ENCODE results near the gene ZDHHC14.
"Not testable (repeated sequence)": the region's sequence is repeated elsewhere in the genome, so short reads cannot be mapped to it uniquely, and the experiment has no call there.

Gene ZDHHC14

DNA sequence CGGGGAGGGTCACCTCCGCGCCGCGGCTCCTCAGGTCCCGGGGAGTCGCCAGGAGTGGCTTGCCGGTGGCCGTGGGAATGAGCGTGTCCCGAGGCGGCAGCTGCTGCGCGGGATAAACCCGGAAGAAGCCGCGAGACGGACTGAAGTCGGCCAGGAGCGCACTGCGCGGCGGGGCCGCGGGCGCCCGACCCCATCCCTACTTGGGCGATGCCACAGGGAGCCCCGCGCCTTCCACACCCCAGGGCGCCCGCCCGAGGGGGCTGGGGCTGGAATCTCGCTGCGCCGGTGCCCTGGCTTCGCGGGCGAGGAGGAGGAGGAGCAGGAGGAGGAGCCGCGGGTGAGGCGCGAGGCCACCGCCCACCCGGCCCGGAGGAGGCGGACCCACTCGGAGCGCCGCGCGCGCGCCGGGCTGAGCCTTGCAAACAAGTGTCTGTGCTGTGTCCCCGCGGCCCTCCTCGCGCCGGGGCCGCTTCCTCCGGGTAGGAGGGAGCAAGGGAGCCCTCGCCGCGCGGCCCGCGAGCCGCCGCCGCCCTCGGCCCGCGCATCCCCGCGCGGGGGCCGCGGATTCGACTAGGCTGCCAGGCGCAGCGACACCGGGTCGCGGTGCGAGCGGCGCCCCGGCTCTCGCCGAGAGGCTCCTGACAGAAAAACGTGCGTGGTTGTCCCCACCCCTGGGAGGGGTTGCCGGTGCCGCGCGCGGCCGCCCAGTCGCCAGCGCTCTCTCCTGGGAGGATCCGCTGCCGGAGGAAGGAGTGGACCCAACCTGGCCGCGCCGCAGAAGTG, at the start of gene ZDHHC14:
ZDHHC14 (plus strand) TSS at position 412 of the 783 bp plus-strand sequence.
- peak; percentile 89 for DNase-seq (ENCODE audit: low spot score)

DNA sequence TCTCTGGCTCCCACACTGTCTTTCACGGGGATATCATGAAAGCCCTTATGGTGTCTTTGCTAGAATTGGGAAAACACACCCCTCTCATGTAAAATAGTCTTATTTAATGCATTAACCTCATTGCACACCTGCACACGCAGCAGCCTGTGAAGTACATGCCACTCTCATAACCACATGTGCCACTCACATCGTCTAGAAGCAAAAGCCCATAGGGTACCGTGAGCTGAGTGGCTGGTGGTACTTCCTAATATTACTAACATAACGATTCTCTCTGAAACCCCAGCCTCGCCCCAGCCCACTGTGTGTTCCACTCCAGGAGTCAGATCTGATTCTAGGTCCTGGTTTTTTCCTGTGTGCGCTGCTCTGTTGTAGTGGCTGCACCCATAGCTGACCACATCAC, 48.2 kb upstream of the ZDHHC14 start:
- DNase-seq (ENCODE audit: low spot score) = no peak

DNA sequence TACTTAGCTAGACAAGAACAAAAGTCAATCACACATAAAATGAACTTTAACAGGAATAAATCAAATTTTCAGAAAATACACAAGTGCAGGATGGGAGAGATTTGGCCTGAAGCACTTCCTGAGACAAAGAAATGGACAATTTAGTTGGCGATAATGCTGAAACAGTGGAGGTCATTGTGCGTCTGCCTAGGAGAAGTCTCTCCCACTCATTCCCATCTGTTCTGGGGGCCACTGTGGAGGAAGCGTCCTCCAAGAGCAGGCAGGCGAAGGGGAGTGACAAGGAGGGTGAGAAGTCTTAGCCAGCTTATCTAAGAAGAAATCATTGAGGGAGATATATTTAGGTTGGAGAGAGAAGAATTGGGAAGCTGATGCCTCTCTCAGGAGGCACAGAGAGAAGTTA, 47.5 kb upstream of the ZDHHC14 start:
- DNase-seq (ENCODE audit: low spot score) = no peak

DNA sequence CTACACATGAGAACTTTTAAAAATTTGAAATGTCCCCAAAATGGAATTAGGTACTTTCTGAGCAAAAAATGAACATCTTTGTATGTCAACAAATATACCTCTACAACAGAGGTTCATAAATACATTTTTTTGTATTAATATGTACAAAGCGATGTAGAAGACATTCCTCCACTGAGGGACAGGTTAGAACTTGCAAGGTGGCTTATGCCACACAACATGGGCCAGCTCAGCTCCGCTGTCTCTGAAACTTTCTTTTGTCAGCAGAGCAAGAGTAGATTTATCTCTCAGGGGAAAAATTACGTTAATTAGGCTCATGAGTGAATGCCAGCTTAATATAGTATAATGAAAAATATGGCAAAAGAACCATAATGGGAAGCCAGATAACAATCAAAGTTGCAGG, 47.0 kb upstream of the ZDHHC14 start:
- no peak for DNase-seq (ENCODE audit: low spot score)

DNA sequence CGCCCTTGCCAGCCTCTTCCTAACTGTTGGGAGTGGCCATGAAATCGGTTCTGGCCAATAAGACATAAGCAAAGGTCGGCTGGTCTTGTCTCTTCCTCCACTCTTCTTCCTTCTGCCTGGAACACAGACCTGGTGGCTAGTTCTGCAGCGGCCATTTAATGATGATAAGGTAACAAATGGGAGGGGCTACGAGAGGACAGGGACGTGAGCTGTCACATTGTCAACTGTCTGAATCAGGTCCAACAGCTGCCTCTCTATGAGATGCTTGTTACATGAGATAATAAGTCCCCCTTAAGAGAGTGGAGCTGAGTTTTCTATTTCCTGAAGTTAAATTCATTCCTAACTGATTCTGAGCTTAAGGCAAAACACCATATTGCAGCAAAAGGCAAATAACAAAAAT, 45.2 kb upstream of the ZDHHC14 start:
- DNase-seq (ENCODE audit: low spot score) = no peak

DNA sequence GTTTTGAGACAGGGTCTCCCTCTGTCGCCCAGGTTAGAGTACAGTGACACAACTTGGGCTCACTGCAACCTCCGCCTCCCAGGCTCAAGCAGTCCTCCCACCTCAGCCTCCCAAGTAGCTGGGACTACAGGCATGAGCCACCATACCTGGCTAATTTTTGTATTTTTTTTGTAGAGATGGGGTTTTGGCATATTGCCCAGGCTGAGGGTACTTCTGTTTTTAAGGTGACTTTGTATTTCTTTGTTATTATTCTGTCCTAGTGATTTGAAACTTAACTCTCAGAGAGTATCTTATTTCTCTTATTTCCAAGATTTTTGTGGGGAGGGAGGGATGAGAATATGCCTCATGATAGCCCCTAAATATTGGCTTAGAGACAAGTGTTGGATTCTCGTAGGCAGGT, 43.7 kb upstream of the ZDHHC14 start:
- not testable (repeated sequence) for DNase-seq (ENCODE audit: low spot score)

DNA sequence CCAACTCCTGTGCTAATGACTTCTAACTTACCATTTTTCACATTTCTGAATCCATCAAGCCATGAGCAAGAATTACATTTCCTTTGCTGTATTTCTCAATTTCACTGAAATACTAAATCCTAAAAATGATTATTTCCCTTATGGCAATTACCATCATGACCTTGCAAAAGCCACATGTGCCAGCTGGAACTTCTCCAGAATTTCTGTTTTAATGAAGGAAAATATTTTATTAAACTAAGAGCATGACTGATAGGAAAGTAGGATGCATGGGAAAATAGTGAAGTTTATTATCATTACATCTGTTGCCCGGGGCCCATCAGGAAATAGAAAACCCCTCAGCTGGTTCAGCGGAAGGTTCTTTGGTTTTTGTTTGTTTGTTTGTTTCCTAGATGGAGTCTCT, 43.2 kb upstream of the ZDHHC14 start:
- DNase-seq (ENCODE audit: low spot score) = no peak

DNA sequence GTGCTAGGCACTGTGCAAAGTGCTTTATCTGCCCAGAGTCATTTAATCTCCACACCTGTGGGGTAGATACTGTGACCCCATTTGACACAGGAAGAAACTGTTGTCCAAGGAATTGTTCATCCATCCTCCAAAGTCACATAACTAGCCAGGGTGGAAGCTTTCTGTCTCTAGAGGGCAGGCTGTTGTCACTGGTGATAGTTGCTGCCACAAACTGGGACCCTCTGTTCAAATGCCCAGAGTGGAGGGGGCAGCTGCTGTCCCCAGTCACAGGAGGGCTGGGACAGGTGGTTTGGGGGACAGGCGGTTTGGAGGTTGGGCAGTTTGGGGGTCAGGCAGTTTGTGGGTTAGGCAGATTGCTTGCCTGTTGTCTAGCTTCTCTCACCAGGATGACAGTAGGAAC, 41.6 kb upstream of the ZDHHC14 start:
- DNase-seq (ENCODE audit: low spot score) = no peak

DNA sequence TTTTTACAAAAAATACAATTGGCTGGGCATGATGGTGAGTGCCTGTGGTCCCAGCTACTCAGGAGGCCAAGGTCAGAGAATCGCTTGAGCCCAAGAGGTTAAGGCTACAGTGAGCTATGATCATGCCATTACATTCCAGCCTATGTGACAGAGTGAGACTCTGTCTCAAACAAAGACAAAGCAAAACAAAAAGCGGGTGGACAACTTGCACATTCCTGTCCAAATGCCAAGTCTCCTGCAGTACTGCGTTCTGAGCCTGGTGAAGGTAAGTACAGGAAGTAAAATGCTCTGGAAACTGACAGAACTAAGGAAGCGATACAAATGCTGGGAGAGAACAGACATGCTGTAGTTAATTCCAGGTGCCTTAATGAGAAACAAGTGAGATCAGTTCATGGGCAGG, 37.3 kb upstream of the ZDHHC14 start:
- no peak for DNase-seq (ENCODE audit: low spot score)

DNA sequence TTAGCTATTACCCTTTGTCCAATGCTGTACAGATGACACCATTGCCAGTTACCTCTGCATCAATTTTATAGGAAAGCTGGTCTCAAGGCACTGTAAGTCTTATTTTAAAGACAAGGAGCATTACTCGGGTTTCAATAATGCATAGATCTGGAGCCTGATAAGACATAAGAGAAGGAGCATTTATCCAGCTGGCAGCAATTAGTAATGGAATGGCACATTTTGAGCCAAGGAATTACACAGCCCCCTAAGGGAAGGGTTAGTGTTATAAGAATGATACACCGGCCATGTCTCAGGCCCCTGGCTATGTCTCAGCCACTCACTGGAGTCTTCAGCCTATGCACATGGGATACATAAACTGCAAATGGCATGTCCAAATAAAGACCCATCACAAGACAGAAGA, 34.6 kb upstream of the ZDHHC14 start:
- no peak for DNase-seq (ENCODE audit: low spot score)

DNA sequence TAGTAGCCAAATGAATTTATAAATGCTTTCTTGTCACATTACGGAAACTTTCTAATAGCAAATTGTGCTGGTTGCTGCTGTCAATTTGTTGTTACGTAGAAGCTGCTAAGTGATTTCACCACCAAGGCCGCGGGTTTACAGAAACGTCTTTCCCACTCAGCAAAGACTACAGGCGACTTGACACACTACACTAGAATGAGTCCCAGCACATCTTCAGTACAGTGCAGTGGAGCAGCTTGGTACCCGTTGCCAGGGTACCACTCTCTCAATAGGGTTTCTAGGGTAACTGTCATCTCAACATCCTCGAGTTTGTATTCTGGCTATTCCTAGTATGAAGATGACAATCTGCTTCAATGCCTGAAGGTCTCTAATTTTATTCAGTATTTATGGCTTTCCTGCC, 22.7 kb upstream of the ZDHHC14 start:
- no peak for DNase-seq (ENCODE audit: low spot score)

DNA sequence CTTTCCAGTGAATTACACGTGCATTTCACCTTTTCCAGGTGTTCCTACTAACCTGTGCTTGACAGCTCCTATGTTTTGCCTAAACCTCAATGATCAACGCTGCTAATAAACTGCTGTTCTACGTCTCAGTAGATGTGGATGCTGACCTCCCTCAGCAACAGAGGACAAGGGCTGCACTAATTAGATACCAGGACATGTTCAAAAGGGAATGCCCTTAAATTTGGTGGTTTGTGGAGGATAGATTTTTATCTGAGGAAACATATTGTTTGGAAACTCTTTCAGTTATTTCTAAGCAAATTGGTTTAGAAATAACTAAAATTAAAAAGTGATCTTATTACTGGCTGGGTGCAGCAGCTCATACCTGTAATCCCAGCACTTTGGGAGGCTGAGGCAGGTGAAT, 19.1 kb upstream of the ZDHHC14 start:
- DNase-seq (ENCODE audit: low spot score) = no peak

DNA sequence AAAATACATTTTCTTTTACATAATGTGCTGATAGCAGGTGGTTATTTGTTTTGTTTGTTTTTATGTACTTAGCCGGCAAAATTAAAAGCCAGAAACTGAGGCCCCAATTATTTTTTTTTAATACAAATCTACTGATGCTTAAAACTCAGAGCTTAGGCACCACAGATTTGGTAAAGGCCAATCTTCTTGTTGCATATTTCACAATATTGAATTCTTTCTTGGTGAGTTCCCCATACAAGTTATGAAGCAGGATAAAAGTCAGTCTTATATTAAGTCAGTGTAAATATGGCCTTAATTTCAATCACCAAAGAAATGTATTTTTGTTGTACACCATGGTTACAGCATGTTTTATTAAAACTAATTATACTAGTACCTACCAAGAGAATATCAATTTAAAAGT, 16.3 kb upstream of the ZDHHC14 start:
- DNase-seq (ENCODE audit: low spot score) = no peak

DNA sequence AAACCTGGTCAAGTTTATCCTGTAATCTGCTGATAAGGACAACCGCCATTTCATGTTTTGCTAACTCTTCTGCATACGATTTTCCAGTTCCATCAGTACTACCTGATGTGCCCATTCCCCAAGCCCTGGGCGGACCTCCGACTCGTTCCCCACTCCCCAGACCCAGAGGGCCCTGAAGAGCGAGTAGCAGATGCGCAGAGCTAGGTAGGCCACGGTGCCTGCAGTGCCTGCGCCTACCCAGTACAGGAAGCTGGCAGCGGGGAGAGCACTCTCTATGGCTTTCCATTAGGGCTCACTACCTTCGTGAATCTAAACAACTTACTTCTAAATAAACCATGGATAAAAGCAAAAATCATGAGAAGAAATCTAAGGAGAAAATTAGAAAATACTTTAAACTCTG, 14.3 kb upstream of the ZDHHC14 start:
- DNase-seq (ENCODE audit: low spot score) = no peak

DNA sequence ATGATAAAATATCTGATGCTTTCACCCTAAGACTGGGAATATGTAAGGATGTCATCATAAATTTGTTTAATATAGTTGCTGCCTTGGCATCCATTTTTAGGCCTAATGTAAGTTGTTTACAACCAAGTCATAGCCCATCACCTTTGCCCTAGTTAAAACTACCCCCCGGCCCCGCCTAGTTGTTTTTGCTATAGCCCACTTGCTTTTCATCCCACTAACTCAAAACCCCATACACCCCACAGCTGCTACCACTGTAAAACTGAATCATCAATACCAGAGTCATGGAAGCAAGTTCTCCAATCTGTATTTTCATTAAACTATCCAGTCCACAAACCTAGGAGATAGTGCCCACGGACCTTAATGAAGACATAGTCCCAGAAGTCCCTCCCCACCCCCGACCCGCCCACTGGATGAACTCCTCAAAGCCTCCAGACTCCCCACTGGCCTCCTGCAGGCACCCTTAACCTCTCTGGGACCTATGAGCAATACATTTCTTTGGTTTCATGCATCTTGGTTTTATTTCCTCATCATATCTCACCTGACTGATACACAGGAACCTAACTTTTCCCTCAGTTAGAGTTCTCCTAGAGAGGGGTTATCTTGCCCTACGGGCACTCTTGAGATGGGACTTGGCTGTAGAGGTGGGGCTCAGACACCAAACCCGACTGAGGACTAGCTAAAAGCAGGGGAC, 12.5 kb upstream of the ZDHHC14 start:
- no peak for DNase-seq (ENCODE audit: low spot score)

DNA sequence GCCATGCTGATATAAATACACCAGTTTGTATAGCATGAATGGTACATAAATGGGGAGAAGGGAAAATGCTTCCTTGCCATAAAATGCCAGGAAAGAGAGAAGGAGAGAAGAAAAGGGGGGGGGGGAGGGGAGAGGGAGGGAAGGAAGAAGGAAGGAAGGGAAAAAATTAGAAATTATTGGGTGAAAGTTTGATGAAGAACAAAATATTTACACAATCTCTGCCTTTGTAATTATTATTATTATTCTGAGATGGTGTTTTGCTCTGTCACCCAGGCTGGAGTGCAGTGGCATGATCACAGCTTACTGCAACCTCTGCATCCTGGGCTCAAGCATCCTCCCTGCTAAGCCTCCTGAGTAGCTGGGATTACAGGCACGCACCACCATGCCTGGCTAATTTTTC, 10.2 kb upstream of the ZDHHC14 start:
- no peak for DNase-seq (ENCODE audit: low spot score)

DNA sequence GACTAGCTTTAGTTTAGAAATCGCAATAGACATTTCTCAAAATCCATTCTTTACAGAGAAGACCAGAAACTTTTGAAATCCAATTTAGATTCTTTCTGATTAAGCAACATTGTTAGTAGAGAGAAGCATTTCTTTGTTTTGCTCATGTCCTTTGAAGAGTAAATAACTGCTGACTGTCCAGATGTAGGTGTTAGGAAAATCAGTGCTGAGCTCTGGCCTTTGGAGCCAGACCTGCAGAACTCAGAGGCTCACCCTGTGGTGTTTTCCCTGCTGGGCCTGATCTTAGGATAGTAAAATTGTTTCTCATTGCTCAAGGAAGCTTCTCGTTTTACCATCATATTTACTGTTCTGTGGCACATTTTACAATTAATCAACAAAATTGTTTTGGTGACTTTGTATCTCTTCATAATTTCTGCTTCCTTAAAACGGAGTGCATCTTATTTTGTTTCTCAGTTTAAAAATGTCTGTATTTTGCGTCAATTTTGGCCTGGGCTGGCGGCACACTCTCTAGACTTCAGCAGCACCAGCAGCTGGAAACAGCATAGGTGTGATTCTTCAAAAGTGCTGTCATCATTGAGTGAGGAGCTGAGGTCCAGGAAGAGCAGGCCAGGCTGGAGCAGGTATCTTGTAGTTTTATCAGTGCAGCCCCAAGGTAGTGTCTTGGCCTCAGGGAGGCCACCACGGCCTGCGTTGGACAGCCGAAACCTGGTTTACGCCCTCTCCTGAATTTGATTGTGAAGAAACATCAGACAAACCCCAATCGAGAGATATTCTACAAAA, 8.3 kb upstream of the ZDHHC14 start:
- no peak for DNase-seq (ENCODE audit: low spot score)

DNA sequence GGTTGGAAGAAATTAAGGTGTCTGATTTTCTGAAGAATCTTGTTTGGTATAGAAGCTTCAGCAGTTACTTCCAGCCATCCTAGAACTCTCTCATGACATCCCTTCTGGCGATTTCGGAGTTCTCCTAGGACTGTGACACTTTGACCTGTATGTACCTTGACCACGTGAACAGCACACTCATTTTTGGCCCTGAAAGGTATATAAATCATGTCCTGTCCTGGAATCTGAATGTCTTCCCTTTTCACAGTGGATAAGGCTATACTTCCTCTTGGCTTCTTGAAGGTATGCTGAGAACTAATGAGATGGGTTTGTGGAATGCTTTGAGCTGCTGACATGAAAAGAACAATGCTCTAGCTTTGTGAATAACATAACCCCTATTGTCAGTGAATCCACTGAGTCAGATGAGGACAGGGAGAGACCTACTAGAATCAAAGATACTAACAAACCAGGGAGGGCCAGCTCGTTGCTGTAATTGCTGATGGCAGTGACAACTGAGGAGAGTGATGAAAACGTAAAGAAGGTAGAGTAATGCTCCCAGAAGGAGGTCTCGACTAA, 6.0 kb upstream of the ZDHHC14 start:
- no peak for DNase-seq (ENCODE audit: low spot score)

DNA sequence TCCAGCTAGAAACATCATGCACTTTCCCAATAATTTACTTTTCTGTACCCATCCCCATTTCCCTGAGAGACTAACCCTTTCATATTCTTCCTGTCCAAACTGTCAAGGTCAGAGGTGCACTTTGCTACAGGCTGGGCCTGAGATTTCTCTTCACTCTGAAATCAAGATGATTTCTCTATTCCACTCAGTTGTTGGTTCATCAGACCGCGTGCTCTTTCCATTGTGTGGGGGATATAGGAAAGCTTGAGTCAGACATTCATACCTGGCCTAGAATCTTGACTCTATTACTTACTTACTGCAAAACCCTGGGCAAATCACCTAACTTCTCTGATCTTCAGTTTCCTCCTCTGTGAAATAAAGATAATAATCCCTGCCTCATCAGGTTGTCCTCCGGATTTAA, 4.7 kb upstream of the ZDHHC14 start:
- no peak for DNase-seq (ENCODE audit: low spot score)

DNA sequence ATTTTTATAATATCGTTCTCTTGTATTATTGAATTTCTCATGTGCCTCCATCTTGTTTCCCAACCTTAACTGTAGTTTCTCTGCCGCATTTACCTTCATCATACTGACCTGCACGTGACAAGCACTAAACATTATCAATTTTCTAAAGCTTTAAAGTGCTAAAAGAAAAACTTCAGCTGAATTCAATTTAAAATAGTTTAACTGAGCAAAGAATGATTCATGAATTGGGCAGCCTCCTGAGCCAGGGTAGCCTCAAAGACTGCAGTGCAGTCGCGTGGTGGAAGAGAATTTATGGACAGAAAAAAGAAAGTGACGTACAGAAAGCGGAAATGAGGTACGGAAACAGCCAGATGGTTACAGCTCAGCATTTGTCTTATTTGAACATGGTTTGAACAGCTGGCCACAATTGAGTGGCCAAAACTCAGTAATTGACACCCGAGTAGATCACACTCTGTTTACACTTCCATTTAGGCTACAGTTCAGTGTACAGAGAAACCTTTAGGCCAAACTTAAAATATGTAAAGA, 4.2 kb upstream of the ZDHHC14 start:
- DNase-seq (ENCODE audit: low spot score) = no peak

DNA sequence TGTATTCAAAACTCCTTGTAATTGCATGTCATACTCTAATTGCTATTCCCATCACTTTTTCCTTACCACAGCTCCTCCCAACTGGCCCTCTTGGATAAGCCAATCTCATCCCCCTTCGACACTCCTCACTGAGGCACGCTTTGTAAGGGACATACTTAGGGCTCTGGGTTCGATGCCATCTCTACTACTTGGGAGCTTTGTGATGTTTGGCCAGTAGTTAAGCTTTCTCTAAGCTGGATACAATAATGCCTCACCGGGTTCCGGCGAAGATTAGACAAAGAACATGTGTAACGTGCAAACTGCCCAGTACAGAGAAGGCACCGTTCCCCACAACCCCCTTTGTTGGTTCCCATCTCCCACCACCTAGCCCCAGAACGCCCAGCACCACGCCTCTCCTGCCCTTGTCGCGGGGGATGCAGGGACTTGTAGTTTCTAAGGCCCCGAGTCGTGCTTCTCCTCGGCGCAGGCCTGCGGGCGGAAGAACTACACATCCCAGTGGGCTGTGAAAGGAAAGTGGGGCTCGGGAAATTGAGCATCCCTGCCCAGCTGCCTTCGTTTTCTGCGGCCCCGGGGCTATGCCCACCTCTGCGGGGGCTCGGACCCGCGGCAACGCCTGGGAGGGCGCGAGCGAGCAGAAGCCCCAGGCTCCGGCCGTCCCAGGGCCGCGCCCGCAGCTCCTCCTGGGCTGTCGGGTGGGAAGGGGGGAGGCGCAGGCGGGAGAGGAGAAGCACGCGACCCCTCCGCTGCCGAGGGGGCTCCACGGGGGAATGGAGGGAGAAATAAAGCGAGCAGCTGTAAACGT, 1.1 kb upstream of the ZDHHC14 start:
- DNase-seq (ENCODE audit: low spot score) = peak; percentile 94

DNA sequence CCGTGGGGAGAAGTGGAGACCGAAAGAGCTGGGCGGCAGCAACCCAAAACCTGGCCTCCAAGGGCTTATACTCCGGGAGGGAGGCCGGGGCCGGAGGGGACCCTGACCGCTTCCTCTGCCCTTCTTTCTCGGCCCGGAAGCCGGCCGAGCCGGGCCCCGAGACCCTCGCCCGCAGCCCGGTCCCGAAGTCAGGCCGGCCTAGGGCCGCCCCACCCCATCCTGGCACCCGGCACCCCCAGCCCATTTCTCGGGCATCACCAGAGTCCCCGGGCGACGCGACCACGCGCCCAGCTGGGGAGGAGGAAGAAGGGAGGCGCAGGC, 572 bp upstream of the ZDHHC14 start:
- no peak for DNase-seq (ENCODE audit: low spot score)
